Fibroblast of the aortic adventitia (primary cell): ENCODE data around the gene COX5B. TPM values are rescaled to one million over a fixed set of nuclear protein-coding genes. Genes with fewer than 3 reads are reported as not detected.

ENCODE experiments used
- DNase-seq: peaks from one replicate; pipeline ENCODE4 v3.0.0-alpha.2; 2010; ENCODE audit warnings: low read depth
- H3K4me3 ChIP-seq: 2 replicates; pipeline ENCODE4 v1.5.1; 2011; ENCODE audit warnings: low read depth, mild to moderate bottlenecking, control low read depth, low read length, moderate library complexity
- total RNA-seq: library from RNA; depleted of rRNA; stranded (reverse); fragments of >200 nt; gene quantifications from 2 replicates; pipeline ENCODE4 v1.2.3, GENCODE V29; 2012; ENCODE audit warnings: low replicate concordance
- TF ChIP-seq, protein P1 (sequence below): IDR thresholded peaks from 2 replicates; pipeline ENCODE4 v1.5.1; 2011; ENCODE audit warnings: mild to moderate bottlenecking, low read length, control low read depth, inconsistent platforms; ENCODE audit not compliant: insufficient read depth

Gene COX5B
- total RNA-seq, 1 donor, result 198 TPM

- no peak for DNase-seq
- TF ChIP-seq, protein P1, sequence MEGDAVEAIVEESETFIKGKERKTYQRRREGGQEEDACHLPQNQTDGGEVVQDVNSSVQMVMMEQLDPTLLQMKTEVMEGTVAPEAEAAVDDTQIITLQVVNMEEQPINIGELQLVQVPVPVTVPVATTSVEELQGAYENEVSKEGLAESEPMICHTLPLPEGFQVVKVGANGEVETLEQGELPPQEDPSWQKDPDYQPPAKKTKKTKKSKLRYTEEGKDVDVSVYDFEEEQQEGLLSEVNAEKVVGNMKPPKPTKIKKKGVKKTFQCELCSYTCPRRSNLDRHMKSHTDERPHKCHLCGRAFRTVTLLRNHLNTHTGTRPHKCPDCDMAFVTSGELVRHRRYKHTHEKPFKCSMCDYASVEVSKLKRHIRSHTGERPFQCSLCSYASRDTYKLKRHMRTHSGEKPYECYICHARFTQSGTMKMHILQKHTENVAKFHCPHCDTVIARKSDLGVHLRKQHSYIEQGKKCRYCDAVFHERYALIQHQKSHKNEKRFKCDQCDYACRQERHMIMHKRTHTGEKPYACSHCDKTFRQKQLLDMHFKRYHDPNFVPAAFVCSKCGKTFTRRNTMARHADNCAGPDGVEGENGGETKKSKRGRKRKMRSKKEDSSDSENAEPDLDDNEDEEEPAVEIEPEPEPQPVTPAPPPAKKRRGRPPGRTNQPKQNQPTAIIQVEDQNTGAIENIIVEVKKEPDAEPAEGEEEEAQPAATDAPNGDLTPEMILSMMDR, result no peak
- H3K4me3 ChIP-seq, result no peak overlapping the region
These were observed 8.4 kb downstream of the COX5B start for GRCh38 chr2:97654309-97654708.

GRCh38 chr2:97654791-97655190, 8.9 kb downstream of the COX5B start:
- TF ChIP-seq, protein P1, result no peak
- H3K4me3 ChIP-seq, result no peak overlapping the region
- DNase-seq, result no peak

DNA sequence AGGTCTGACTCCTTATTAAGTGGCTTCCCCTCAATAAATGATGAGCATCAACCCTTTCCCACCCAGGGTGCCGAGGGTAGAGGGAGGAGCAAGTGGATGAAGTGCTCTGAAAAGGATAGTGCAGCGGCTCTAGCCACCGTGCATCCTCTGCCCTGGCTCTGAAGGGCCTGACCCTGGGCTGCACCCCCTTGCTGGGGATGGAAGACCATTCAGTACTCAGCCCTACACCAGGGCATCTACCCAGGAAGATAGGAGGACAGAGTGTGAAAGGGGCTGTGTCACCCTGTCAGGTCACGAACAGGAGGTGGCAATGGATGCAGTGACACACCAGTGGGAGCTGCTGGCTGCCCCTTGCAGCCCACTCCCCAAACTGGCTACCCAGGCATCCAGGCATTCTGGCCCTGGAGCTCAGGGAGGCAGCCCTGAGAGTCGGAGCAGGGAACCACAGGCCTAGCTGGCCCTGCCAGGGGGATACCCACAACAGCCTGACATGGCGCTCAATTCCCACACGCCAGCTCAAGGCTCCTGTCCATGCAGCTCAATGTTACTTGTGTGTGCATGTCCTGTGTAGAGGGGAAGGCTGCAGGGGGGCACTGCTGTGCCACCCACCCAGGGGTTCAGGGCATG, 10.4 kb downstream of the COX5B start:
- no peak overlapping the region for H3K4me3 ChIP-seq
- no peak for DNase-seq
- TF ChIP-seq, protein P1, result no peak

- TF ChIP-seq, protein P1, result no peak
- DNase-seq, result no peak
- no peak overlapping the region for H3K4me3 ChIP-seq
These were observed 11.2 kb downstream of the COX5B start for GRCh38 chr2:97656905-97657587.

GRCh38 chr2:97657986-97658690, 12.3 kb downstream of the COX5B start:
- H3K4me3 ChIP-seq, result no peak overlapping the region
- DNase-seq, result no peak
- TF ChIP-seq, protein P1, result no peak

- no peak overlapping the region for H3K4me3 ChIP-seq
- no peak for DNase-seq
- TF ChIP-seq, protein P1, result no peak
These were observed 12.9 kb downstream of the COX5B start for GRCh38 chr2:97658691-97659157.
